HG02623 (cell line): ENCODE data around the gene SARDH.
"Not testable (repeated sequence)": the region's sequence is repeated elsewhere in the genome, so short reads cannot be mapped to it uniquely, and the experiment has no call there.

Experiments
- ATAC-seq: cut with Tn5 transposase; IDR thresholded peaks from one replicate; pipeline ENCODE4 v1.9.1; 2021; ENCODE audit warnings: moderate library complexity; ENCODE audit not compliant: unreplicated experiment

Gene SARDH

GRCh38 chr9:133759946-133760345 is 21.8 kb upstream of the SARDH start:
- ATAC-seq = no peak

GRCh38 chr9:133759146-133759900 is 21.2 kb upstream of the SARDH start:
- no peak for ATAC-seq

- ATAC-seq = no peak
Observed at GRCh38 chr9:133758228-133758627, 20.1 kb upstream of the SARDH start.

- ATAC-seq = no peak
Observed at GRCh38 chr9:133754688-133755227, 16.6 kb upstream of the SARDH start.

GRCh38 chr9:133754187-133754586 is 16.0 kb upstream of the SARDH start:
- no peak for ATAC-seq

- no peak for ATAC-seq
Observed at GRCh38 chr9:133752739-133753446, 14.7 kb upstream of the SARDH start.

- ATAC-seq = no peak
Observed at GRCh38 chr9:133750982-133751649, 13.0 kb upstream of the SARDH start.

- no peak for ATAC-seq
Observed at GRCh38 chr9:133747309-133747708, 9.2 kb upstream of the SARDH start.

- ATAC-seq = not testable (repeated sequence)
Observed at GRCh38 chr9:133744528-133744927, 6.4 kb upstream of the SARDH start.

- no peak for ATAC-seq
Observed at GRCh38 chr9:133742849-133743444, 4.8 kb upstream of the SARDH start.

GRCh38 chr9:133742251-133742650 is 4.1 kb upstream of the SARDH start:
- ATAC-seq = no peak

GRCh38 chr9:133741716-133742115 is 3.6 kb upstream of the SARDH start:
- ATAC-seq = no peak

GRCh38 chr9:133740911-133741310 is 2.8 kb upstream of the SARDH start:
- ATAC-seq = no peak

GRCh38 chr9:133739408-133740280 is 1.5 kb upstream of the SARDH start:
- no peak for ATAC-seq

- no peak for ATAC-seq
Observed at GRCh38 chr9:133738640-133739225, 581 bp upstream of the SARDH start.

- ATAC-seq = no peak
Observed at GRCh38 chr9:133737071-133737773, 930 bp downstream of the SARDH start.

GRCh38 chr9:133735931-133736330 is 2.2 kb downstream of the SARDH start:
- ATAC-seq = no peak

- ATAC-seq = no peak
Observed at GRCh38 chr9:133735415-133735775, 2.8 kb downstream of the SARDH start.
